HepG2 (cell line): ENCODE results near the gene NEMF. TPM values are rescaled to one million over a fixed set of nuclear protein-coding genes. Genes with fewer than 3 reads are reported as not detected.
A peak's percentile ranks its signal among the peaks of the same experiment; 100 is the strongest.

Experiments
- BHLHE40 ChIP-seq: IDR thresholded peaks from 2 replicates; pipeline ENCODE4 v1.6.1; 2011; ENCODE audit warnings: low read length, improper control_type of control experiment
- NFKB2 ChIP-seq: sonication (generic); formaldehyde crosslinking; IDR thresholded peaks from 2 replicates; pipeline ENCODE4 v1.4.0; 2020; ENCODE audit warnings: missing genetic modification reagents, borderline replicate concordance
- NRL ChIP-seq: sonication (generic); formaldehyde crosslinking; IDR thresholded peaks from 2 replicates; pipeline ENCODE4 v1.5.0; 2020; ENCODE audit warnings: missing genetic modification reagents, mild to moderate bottlenecking, moderate library complexity, borderline replicate concordance
- RBAK ChIP-seq: sonication (generic); formaldehyde crosslinking; IDR thresholded peaks from 2 replicates; pipeline ENCODE4 v1.5.1; 2020; ENCODE audit warnings: mild to moderate bottlenecking, missing genetic modification reagents
- SMARCC2 ChIP-seq: fragments of 450-650 bp; IDR thresholded peaks from 2 replicates; pipeline ENCODE4 v1.6.1; 2017; ENCODE audit warnings: antibody characterized with exemption, mild to moderate bottlenecking
- SP2 ChIP-seq: sonication (generic); formaldehyde crosslinking; IDR thresholded peaks from 2 replicates; pipeline ENCODE4 v1.5.1; 2020; ENCODE audit warnings: mild to moderate bottlenecking, missing genetic modification reagents
- THAP11 ChIP-seq: IDR thresholded peaks from 2 replicates; pipeline ENCODE4 v1.6.1; 2016; ENCODE audit warnings: missing biosample characterization, missing genetic modification reagents
- YEATS2 ChIP-seq: sonication (generic); formaldehyde crosslinking; IDR thresholded peaks from 2 replicates; pipeline ENCODE4 v1.4.0; 2020; ENCODE audit warnings: missing genetic modification reagents, borderline replicate concordance
- ZBTB7A ChIP-seq: sonication (generic); formaldehyde crosslinking; IDR thresholded peaks from 2 replicates; pipeline ENCODE4 v1.8.0; 2022; ENCODE audit warnings: mild to moderate bottlenecking, missing genetic modification reagents
- ZC3H13 ChIP-seq: sonication (generic); formaldehyde crosslinking; IDR thresholded peaks from 2 replicates; pipeline ENCODE4 v1.8.1; 2023; ENCODE audit warnings: mild to moderate bottlenecking, missing genetic modification reagents, moderate library complexity
- ZNF335 ChIP-seq: sonication (generic); formaldehyde crosslinking; IDR thresholded peaks from 2 replicates; pipeline ENCODE4 v1.4.0; 2020; ENCODE audit warnings: missing genetic modification reagents
- ZNF367 ChIP-seq: sonication (generic); formaldehyde crosslinking; IDR thresholded peaks from 2 replicates; pipeline ENCODE4 v1.4.0; 2020; ENCODE audit warnings: missing genetic modification reagents, borderline replicate concordance
- ZNF556 ChIP-seq: sonication (generic); formaldehyde crosslinking; IDR thresholded peaks from 2 replicates; pipeline ENCODE4 v1.4.0; 2020; ENCODE audit warnings: mild to moderate bottlenecking, missing genetic modification reagents, borderline replicate concordance
- ZNF607 ChIP-seq: sonication (generic); formaldehyde crosslinking; IDR thresholded peaks from 2 replicates; pipeline ENCODE4 v1.5.1; 2020; ENCODE audit warnings: missing genetic modification reagents, mild to moderate bottlenecking, borderline replicate concordance
- polyA plus RNA-seq, 8 experiments: library from polyadenylated mRNA; depleted of rRNA in 3 of 8; stranded (reverse) in 7 of 8; unstranded in 1 of 8; fragments of >200 nt; fragmentation: Illumina TruSeq in 4 of 8; extraction: Trizol in 4 of 8; gene quantifications; 2 replicates each; pipeline versions ENCODE4 v1.2.1 to v1.2.3, GENCODE V29; 2011 to 2016; ENCODE audit warnings: low read depth in 4 of 8, missing spikeins in 1 of 8, mixed read lengths in 1 of 8; ENCODE audit not compliant: insufficient read depth in 1 of 8
- total RNA-seq, 5 experiments: library from RNA; depleted of rRNA; stranded (reverse); fragments of >200 nt; fragmentation: Illumina TruSeq; extraction: Trizol; gene quantifications; 2 replicates each; pipeline ENCODE4 v1.2.3, GENCODE V29; 2016; ENCODE audit warnings: low read depth in 1 of 5
- TF ChIP-seq, protein P1 (sequence below): sonication (generic); formaldehyde crosslinking; IDR thresholded peaks from 2 replicates; pipeline ENCODE4 v1.8.1; 2023; ENCODE audit warnings: mild to moderate bottlenecking, moderate library complexity, missing genetic modification reagents
- TF ChIP-seq, protein P2 (sequence below): IDR thresholded peaks from 2 replicates; pipeline ENCODE4 v1.6.1; 2016
- TF ChIP-seq, protein P3 (sequence below): sonication (generic); formaldehyde crosslinking; IDR thresholded peaks from 2 replicates; pipeline ENCODE4 v1.5.1; 2020; ENCODE audit warnings: mild to moderate bottlenecking, missing genetic modification reagents, borderline replicate concordance

The NEMF gene
- total and polyA plus RNA-seq, 2 of the 13 experiments (the other 11 are each of a cell fraction or from before 2014, with no cell fraction given): 21.3 to 57.9 TPM

DNA sequence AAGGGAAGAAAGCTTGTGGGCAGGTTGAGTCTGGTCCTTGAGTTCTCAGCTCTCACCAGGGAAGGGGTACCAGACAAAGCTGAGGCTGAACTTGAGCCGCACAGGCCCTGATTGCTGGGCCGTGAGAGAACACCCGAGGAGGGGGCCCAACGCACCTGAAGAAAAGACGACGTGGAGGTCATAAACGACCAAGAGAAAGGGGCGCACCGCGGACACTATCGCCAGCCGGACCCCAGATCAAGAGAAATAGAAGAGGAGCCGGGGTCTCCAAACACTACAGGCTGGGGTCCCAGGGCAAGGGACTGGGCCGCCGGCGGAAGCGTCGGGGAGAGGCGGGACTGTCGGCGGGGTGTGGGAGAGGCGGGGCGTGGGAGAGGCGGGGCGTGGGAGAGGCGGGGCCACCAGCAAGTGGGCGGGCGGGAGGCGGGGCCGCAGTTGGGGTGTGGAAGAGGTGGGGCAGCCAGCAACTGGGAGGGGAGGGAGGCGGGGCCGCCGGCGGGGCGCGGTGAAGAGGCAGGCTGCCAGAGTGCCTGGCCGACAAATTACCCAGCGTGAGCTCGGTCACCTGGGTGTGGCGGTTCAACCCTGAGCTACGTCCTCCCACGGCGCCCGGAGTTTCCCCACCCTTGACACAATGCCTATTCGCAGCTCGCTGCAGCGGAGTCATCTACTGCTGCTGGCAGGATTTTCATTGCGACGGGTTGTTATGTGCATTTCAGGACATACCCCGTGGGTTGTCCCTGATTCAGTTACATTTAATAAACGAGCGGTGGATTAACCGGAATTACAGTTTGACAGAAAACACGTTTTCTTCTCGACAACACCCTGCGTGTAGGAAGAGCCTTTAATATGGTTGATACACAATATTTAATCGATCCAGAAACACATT lies 15.5 kb upstream of the NEMF start (continued):
- TF ChIP-seq, protein P1, sequence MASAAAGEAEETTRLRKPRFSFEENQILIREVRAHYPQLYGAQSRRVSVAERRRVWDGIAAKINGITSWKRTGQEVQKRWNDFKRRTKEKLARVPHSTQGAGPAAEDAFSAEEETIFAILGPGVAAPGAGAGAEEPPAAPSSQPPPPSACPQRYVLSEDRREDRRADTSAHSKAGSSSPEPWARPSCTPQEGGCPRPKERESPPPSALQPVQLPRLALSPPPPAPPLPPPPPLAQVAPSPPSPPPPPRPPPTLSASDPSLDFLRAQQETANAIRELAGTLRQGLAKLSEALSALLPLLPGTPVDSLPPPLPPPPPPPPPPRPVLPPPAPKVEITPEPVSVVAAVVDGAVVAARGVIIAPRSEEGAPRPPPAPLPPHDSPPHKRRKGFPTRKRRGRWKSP (CRISPR knock-in tag): peak; percentile 49; the same call in 1 of the 2 replicates
- TF ChIP-seq ZC3H13 (CRISPR knock-in tag): no peak
- TF ChIP-seq SMARCC2: no peak
- peak; percentile 54; the same call in 1 of the 2 replicates for TF ChIP-seq THAP11 (CRISPR knock-in tag)
- peak; percentile 56; the same call in 1 of the 2 replicates for TF ChIP-seq NRL (CRISPR knock-in tag)
- TF ChIP-seq NFKB2 (CRISPR knock-in tag): no peak
- TF ChIP-seq RBAK (CRISPR knock-in tag): no peak
- TF ChIP-seq ZNF335 (CRISPR knock-in tag): no peak
- TF ChIP-seq ZNF367: 0 out of 2 replicates have a peak, but pooled peaks have one; percentile 36
- no peak for TF ChIP-seq SP2 (CRISPR knock-in tag)
- TF ChIP-seq, protein P2, sequence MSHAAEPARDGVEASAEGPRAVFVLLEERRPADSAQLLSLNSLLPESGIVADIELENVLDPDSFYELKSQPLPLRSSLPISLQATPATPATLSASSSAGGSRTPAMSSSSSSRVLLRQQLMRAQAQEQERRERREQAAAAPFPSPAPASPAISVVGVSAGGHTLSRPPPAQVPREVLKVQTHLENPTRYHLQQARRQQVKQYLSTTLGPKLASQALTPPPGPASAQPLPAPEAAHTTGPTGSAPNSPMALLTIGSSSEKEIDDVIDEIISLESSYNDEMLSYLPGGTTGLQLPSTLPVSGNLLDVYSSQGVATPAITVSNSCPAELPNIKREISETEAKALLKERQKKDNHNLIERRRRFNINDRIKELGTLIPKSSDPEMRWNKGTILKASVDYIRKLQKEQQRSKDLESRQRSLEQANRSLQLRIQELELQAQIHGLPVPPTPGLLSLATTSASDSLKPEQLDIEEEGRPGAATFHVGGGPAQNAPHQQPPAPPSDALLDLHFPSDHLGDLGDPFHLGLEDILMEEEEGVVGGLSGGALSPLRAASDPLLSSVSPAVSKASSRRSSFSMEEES (CRISPR knock-in tag): 0 out of 2 replicates have a peak, but pooled peaks have one; percentile 14
- TF ChIP-seq ZNF556 (CRISPR knock-in tag): peak; percentile 44; the same call in 1 of the 2 replicates
- TF ChIP-seq YEATS2 (CRISPR knock-in tag): peak; percentile 44; the same call in 1 of the 2 replicates
- TF ChIP-seq ZNF607 (CRISPR knock-in tag): peak; percentile 53; the same call in 1 of the 2 replicates
- TF ChIP-seq BHLHE40: 0 out of 2 replicates have a peak, but pooled peaks have one; percentile 21
- TF ChIP-seq ZBTB7A (CRISPR knock-in tag): 0 out of 2 replicates have a peak, but pooled peaks have one; percentile 24
- TF ChIP-seq, protein P3, sequence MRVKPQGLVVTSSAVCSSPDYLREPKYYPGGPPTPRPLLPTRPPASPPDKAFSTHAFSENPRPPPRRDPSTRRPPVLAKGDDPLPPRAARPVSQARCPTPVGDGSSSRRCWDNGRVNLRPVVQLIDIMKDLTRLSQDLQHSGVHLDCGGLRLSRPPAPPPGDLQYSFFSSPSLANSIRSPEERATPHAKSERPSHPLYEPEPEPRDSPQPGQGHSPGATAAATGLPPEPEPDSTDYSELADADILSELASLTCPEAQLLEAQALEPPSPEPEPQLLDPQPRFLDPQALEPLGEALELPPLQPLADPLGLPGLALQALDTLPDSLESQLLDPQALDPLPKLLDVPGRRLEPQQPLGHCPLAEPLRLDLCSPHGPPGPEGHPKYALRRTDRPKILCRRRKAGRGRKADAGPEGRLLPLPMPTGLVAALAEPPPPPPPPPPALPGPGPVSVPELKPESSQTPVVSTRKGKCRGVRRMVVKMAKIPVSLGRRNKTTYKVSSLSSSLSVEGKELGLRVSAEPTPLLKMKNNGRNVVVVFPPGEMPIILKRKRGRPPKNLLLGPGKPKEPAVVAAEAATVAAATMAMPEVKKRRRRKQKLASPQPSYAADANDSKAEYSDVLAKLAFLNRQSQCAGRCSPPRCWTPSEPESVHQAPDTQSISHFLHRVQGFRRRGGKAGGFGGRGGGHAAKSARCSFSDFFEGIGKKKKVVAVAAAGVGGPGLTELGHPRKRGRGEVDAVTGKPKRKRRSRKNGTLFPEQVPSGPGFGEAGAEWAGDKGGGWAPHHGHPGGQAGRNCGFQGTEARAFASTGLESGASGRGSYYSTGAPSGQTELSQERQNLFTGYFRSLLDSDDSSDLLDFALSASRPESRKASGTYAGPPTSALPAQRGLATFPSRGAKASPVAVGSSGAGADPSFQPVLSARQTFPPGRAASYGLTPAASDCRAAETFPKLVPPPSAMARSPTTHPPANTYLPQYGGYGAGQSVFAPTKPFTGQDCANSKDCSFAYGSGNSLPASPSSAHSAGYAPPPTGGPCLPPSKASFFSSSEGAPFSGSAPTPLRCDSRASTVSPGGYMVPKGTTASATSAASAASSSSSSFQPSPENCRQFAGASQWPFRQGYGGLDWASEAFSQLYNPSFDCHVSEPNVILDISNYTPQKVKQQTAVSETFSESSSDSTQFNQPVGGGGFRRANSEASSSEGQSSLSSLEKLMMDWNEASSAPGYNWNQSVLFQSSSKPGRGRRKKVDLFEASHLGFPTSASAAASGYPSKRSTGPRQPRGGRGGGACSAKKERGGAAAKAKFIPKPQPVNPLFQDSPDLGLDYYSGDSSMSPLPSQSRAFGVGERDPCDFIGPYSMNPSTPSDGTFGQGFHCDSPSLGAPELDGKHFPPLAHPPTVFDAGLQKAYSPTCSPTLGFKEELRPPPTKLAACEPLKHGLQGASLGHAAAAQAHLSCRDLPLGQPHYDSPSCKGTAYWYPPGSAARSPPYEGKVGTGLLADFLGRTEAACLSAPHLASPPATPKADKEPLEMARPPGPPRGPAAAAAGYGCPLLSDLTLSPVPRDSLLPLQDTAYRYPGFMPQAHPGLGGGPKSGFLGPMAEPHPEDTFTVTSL (CRISPR knock-in tag): peak; percentile 56; the same call in 1 of the 2 replicates
